DMS114 treated with DMSO at 0.1 percent for 48 hours (cell line): ENCODE results near the gene NLGN1.

Experiments
- DNase-seq: peaks from one replicate; lab custom pipeline; 2025; ENCODE audit not compliant: unreplicated experiment; lab: John Stamatoyannopoulos, UW

The NLGN1 gene

DNA sequence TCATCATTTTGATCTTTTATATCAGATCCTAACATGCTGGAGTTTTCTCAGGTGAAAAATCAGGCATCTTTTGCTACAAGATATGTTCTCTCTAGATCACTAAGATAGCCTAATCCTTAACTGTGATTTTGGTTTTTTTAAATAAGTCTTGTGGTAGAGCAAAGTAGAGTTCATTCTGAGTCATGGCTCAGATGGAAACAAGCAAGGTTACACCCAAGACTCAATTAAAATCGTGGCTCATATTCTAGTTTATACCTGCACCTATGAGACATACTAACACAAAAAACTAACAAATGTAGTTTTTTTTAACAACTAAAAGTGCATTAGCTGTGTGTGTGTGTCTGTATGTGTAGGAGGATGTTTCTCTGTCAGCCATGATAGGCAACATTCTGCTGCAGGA lies 428.2 kb downstream of the NLGN1 start:
- DNase-seq, result no peak

DNA sequence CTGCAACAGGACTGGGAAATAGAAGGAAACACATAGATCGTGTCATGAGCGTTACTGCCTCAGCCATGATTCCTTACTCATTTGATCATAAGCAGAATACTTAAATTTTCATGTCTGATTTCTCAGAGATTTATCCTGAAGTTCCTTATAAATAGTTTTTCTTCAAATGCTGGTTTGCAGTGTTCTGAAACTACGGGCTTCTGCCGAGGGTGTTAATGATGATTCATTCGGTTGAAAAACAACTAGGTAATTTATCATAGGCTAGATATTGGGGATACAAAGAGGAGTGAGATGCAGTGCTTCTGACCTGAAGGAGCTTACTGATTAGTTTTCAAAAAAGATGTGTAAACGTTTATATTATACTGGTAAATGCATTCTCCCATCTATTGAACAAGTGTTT lies 428.9 kb downstream of the NLGN1 start:
- no peak for DNase-seq

DNA sequence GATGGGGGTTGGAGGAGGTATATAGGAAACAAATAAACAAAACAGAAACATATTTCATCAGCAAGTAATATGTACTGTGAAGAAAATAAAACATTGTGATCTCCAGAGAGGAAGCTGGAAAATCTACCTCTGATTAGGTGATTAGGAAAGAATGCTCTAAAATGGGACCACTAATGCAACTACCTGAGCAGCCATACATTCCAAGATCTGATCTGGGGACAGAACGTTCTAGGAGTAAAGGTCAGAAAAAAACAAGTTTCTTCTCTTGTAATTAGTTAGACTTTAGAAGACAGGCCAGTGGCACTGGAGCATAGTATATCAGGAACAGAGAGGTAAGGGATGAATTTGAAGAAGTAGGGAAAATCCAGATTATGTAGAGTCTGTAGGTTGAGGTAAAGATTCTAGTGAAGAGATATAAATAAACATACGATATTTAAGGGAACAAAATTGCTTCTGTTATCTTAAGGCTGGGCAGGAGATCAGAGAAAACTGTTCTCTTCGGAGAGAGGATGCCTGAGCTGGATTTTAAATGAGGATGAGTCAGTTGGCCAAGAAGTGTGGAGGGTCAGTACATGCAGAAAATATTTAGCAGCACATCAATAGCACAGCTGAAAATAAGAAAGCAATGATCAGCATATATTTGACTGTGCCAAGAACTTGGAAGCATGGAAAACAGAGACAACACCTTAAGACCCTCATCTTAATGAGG lies 429.5 kb downstream of the NLGN1 start:
- no peak for DNase-seq

DNA sequence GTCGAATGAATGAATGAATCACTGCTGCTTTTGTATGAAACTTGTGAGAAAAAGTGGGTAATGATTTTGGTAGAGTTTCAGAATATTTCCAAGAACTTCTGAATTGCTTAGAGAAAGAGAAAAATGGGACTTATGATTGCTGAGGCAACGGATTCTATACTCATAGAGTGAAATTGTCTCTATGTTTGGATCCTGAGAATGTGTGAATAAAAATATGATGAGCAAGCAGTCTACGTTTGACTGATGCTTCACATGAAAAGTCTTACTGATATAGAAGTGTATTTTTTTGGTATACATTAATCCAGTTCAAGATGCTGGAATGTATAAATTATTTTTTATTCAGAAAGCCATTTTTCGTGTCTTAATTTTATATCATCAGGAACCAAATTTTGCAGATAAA lies 441.1 kb downstream of the NLGN1 start:
- DNase-seq, result no peak

DNA sequence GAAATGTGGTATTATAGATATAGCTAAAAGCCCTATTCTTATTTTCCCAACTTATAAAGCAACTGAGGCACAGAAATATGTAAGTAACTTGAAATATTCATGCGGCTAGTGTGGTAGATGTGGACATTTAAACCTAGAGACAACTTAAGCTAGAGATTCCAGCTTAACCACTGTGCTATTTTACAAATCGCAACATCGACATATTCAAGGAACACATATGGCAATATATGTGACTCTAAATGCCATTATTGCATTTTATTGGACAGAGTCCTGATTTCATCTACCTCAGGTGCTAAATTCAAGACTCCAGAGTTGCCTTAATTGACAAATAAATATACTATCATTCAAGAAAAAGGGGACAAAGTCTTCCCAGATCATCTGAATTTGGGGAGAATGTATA lies 442.3 kb downstream of the NLGN1 start:
- DNase-seq, result no peak

DNA sequence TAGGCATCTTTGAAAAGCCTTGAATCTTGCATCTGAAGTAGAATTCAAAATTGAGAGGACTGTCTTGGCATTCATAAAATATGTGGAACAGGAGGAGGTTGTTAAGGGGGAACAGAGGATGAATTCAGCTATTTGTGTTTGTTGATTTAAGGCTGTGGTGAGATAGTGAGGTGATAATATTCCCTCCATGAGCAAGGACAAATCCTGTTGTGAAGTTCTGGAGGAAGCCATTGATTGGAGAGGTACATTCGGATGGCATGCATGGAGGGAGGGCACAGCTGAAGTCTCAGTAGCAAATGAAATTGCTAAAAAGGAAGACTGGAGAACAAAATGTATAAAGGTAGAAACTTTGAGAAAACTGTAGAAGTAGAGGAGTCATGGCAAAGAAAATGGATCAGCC lies 443.8 kb downstream of the NLGN1 start:
- no peak for DNase-seq

DNA sequence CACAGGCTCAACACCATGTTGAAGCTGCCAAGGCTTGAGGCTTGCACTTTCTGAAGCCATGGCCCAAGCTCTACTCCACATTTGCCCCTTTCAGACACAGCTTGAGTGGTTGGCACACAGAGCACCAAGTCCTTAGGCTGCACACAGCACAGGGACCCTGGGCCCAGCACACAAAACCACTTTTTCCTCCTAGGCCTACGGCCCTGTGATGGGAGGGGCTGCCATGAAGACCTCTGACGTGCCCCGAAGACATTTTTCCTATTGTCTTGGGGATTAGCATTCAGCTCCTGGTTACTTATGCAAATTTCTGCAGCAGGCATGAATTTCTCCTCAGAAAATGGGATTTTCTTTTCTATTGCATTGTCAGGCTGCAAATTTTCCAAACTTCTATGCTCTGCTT lies 445.5 kb downstream of the NLGN1 start:
- DNase-seq, result no peak

DNA sequence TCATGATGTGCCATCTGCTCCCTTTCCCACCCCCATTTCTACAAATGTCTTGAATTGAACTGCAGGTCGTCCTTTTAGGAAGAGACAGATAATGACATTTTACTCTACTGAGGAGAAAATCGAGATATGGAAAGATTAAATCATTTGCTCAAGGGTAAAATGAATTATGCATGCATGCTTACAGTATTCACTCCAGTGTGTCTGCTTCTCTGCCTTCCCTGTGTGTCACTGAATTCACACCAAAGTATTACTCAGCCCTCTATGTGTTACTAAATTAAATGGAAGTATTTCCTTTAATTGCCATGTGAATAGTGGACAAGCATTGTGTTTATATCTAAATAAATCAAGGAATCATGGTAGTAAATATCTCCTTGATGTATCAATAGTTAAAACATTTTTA lies 449.0 kb downstream of the NLGN1 start:
- DNase-seq, result no peak

DNA sequence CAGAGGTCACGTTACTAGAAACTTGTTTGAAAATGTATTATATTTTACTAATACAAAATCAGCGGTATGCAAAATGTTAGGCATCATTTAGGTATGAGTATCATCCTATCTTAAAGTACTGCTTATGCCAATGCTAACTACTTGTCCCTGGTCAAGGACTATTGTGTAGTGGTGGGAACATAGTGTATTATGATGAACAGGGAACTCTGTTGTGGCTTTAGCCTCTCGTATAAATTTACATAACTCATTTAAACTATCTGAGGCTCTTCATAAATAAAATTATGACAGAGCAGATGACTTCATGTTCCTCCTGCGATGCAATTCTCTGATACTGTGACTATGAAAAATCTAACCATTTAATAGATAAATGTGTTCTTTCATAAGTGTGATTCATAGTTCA lies 451.9 kb downstream of the NLGN1 start:
- DNase-seq, result no peak

DNA sequence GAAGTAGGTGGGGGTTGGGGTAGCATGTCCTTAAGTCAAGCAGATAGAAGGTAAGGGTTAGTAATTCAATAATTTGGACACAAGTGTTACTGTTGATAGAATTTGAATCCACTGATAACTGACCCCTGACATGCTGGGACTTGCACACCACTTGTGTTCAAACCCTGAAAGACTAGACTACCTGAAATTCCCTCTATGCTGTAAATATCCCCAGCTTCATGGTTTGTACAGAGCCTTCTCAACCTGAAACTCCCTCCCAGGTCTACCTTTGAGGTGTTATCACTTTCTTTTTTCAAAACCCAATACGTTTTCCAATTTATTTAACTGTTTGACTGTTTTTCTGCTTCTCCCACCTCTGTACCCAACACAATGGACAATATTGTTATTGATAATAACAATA lies 459.6 kb downstream of the NLGN1 start:
- no peak for DNase-seq

DNA sequence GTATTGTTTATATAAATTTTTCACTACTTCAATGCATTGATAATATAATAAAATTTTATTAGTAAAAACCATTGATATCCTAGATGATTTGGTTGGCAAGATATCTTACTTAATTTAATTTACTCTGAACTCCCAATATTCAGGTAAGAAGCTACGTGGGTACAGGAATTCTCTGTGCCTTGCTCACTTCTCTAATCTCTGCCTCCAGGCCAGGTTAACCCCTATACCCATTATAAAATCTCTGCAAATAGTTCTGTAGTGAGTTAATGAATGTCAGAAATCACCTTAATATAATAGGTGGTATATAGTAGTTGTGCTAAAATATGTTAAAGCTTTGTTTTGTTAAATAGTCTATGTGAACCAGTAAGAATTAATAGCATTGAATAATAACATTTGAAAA lies 465.2 kb downstream of the NLGN1 start:
- DNase-seq, result no peak

DNA sequence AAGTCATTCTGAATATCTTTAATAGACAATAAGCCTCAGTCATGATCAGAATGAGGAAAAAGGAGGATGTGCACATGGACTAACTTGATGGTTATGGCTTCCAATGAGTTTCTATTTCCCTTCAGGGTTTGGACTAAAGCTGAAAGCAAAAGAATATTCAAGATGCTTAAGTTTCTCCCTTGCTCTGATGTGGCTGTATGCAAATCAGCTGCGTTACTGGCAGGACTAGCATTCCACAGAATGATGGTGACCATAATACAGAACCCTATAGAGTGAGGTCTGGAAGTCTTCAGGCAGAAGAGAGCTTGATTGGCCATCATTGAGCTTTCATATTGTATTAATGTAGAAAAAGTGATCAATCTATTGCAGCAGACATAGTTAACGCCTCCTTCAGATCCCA lies 466.0 kb downstream of the NLGN1 start:
- DNase-seq, result no peak

DNA sequence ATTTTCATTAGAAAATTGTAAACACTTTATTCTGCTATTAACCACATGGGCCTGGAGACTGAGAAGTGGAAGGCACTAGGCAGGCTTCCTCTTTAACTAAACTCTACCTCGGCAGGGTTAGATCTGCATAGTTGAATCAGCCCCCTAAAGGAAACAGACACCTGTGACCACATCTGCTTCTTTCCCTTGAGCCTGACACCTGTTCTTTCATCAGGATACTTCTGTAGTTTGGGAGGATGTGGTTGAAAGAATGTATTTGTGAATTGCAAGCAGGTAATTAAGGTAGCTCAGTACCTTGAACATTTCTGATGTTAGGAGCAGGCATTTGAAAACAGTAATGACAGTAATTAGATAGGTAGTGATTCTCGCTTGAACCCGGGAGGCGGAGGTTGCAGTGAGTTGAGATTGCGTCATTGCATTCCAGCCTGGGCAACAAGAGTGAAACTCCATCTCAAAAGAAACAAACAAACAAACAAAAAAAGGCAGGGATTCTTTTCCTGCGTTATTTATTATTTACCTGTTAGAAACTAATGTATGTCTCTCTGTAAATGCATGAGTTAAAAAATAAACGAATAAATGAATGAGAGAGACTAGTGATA lies 468.5 kb downstream of the NLGN1 start:
- DNase-seq, result no peak

DNA sequence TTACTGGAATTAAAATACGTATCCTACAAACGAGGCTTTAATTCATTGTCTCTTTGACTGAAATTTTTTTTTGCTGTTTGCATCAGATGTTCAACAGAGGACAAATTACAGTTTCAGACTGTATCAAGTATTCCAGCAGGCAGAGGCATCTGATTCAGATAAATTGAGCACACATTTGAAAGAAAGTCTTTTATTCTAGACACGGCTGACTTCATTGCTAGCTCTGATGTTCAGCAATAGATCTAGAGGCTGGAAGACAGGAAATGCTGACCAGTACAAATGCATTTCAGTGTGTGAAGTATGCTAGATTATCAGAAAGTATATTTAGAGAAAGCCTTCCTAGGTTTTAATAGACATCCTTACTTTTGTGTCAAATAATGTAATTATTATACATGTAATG lies 472.2 kb downstream of the NLGN1 start:
- no peak for DNase-seq

DNA sequence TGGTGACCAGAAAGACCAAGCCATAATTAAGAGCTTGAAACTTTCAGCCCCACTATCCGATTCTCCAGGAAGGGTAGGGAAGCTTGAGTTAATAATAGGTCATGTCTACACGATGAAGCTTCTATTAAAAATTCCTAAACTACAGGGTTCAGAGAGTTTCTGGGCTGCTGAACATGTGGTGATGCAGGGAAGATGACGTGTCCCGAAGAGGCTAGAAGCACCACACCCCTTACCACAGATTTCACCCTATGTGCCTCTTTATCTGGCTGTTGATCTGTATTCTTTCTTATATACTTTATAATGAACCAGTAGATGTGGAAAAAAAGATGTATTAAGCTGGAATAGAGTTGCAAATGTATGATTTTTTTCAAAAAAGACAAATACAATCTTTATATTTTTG lies 473.4 kb downstream of the NLGN1 start:
- DNase-seq, result no peak

DNA sequence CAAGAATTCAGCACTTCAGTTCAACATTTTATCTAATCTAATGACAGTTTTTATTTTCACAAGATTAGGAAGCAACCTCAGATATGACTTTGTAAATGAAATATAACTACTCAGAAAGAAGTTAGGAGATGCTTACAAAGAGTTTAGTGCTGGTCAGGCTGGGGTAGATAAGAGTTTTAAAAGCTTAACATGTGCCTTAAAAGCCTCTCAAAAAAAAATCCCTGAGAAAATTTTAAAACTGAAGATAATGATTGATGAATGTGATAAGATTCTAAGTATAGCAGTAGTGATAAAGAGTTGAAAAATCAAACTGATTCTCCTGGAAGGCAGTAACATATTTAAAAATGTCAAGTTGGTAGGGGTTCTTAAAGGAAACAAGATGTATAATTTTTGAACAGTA lies 478.2 kb downstream of the NLGN1 start:
- no peak for DNase-seq

DNA sequence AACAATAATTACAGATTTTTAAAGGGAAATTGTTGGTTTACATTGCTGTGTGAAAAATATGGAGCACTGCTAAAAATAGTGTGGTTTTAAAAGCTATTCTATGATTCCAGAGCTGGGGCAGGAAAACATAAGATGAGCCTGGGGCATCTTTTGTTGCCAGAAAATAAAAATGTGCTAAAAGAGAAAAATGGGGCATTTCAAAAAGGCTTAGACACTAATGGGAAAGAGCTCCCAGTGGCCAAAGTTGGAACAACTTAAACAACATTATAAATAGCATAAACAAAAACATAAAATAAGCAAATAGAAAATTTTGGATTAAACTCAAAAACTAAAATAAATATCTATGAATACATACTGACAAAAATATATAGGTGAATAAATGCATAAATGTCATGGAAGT lies 478.9 kb downstream of the NLGN1 start:
- DNase-seq, result no peak

DNA sequence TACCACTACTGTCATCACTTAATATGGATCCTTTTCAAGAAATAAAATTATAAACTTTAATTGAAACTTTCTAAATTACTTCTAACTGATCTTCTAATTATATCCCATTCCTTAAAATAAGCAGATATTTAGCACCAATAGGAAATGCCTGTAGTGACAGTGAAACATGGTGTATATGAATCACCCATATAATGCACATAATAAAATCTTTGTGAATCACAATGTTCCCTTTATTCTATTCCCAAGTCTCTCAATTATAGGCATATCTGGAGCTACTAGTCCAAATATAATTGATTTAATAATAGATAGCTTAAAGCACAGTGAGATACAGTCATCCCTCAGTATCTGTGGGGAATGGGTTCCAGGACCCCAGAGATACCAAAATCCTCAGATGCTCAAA lies 490.3 kb downstream of the NLGN1 start:
- no peak for DNase-seq

DNA sequence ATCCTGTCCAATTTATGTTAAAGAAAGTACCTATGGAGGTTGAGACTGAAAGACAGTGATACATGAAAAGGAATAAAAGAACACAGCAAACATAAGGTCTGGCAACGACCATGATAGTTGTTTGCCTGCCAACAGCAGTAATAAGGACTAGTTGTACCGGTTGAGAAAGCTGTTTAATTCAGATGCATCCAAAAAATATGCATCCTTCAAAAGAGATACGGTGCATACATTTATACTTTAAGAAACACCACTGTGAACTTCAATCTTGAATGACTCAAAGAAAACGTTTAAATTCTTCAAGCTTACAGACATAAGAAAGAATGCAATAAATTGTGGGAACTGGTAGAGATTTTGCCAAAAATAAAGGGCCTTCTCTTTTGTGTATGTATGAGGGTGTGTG lies 492.1 kb downstream of the NLGN1 start:
- no peak for DNase-seq

DNA sequence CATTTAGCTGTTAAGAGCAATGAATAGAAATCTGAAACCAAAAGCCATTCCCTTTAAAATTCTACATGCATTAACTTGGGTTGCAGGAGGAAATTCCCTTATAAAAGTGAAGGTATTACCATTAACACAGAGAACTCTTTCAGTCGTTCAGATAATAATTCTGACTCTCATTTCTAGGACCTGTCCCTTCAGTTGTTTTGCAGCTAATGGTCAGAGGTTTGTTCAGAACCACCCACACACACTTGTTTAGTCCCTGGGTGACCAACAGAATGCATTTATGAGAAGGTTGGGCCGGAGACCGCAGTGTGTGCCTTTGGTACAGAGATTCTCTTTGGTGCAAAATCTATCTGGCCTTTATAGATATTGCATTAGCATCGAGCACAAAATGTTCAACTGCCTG lies 492.5 kb downstream of the NLGN1 start:
- no peak for DNase-seq

DNA sequence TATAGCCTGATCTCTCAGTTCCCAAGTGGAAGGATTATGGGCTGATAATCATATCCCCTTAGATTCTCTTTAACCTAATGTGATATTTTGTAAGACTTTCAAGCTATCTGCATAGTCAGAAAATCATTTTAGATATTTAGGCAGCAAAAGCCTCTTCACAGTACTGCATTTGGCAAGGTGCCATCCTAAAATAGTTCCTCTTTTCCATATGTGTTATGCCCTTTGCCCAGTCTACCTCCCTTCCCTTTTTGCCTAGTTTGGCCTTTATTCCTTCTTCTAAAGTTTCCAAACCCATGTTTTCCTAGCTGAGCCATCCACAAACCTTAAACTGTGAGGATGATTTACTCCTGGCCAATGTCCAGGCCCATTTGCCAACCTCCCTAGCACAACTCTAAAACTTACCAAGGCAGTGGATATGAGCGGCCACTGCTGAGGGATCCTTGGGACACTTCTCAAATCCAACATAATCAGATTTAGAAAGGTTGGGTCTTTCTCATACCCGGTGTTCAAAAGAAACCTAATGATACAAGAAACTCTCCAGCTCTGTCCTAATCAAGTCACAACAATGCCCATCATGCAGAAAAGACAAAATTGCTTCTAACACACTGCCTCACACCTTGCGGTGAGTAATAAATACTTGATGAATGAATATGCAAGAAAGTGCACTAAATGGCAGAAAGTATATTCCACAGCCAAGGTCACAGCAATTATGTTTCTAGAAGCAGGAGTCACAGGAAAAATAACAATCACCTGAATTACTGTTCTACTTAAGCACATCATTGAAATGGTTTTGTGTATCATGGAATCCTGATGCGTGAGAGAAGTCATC lies 493.9 kb downstream of the NLGN1 start:
- DNase-seq, result no peak

DNA sequence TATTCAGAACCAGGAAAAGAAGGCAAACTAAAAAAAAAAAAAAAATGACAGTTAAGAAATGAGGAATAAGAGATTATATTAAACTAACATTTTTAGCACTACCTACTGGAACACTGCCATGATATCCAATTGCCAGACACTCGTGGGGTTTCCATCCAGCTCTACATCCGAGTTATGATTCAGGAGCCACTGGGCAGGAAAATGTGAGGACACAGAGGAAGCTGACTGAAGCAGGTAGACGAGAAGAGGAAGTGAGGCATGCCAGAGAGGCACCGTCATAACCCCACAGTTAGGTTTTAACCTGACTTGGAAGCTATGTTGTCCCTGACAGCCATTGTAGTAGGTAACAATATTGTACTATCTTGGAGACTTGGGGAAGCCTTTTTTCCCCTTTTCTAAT lies 495.0 kb downstream of the NLGN1 start:
- no peak for DNase-seq
